Erythroblast (primary cell): ENCODE data around the gene CATSPERD.
"Not testable (repeated sequence)": the region's sequence is repeated elsewhere in the genome, so short reads cannot be mapped to it uniquely, and the experiment has no call there.

Experiments
- DNase-seq, 2 experiments: peaks; one replicate each; lab custom pipeline; 2025; lab: John Stamatoyannopoulos, UW
- GATA1 ChIP-seq: IDR thresholded peaks from 2 replicates; pipeline ENCODE4 v1.6.1; 2011; ENCODE audit warnings: low read depth, mild to moderate bottlenecking, control low read depth, low read length, moderate library complexity
- POLR2A ChIP-seq: IDR thresholded peaks from 2 replicates; pipeline ENCODE4 v1.6.1; 2011; ENCODE audit warnings: mild to moderate bottlenecking, low read length

CATSPERD gene

GRCh38 chr19:5718037-5718578 lies 2.3 kb upstream of the CATSPERD start:
- DNase-seq = peak in 1 of 2 experiments; percentile 78
- TF ChIP-seq GATA1 (no peak), POLR2A (no peak)

GRCh38 chr19:5718579-5719273 lies 1.7 kb upstream of the CATSPERD start:
- TF ChIP-seq GATA1 (no peak), POLR2A (peak; percentile 92)
- peak; percentile 91 to 94 for DNase-seq

DNA sequence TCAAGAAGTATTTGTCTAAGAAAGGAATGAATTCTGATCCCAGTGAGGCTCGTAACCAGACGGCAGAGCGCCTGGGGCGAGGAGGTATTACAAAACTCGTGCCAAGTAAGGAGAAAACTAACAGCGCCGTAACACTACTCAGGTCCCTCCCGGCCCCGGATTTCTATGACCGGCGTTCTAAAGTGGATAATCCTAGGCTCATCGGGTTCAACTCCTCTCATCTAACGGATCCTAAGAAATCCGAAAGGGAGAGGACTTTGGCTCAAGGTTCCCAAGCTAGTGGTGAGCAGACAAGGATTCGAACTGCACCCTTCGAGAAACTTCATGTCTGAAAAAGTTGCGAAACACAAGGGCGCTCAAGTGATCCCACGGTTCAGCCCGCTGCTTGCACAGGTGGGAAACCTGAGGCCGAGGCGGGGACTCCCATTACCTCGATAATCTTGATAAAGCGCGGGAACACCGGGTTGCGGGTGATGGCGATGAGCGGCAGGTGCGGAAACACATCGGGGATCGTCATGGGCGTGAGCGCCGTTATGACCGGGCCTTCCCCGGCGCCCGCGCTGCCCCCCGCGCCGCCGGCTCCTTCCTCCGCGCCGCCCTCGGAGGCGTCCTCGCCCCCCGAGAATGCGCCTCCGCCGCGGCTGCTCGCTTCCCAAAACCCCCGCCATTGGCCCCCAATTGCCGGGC lies 1.0 kb upstream of the CATSPERD start:
- DNase-seq = peak; percentile 68 to 85
- no peak for TF ChIP-seq POLR2A

DNA sequence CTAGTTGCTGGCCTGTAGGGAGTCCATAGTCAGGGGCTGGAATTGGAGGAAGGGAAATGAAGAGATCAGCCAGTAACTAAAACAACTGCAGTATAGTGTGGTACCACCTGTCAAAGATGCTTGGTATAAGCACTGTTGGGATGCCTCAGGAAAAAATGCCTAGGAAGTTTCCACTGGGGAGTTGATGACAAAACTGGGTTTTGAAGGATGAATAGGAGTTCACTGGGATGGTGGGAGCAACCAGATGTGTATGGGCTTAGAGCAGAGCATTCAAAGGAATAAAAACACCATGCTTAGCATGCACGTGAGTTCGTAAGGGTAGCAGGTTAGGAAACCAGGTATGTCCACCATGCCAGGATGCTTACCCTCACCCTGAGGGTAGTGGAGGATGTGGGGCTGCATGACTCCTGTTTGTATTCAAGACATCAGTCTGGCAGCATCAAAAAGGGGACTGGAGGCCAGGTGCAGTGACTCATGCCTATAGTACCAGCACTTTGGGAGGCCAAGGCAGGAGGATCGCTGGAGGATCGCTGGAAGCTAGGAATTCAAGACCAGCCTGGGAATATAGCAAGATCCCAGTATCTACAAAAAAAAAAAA lies 7.1 kb downstream of the CATSPERD start:
- no peak for DNase-seq
- no peak for TF ChIP-seq GATA1
- no peak for TF ChIP-seq POLR2A

DNA sequence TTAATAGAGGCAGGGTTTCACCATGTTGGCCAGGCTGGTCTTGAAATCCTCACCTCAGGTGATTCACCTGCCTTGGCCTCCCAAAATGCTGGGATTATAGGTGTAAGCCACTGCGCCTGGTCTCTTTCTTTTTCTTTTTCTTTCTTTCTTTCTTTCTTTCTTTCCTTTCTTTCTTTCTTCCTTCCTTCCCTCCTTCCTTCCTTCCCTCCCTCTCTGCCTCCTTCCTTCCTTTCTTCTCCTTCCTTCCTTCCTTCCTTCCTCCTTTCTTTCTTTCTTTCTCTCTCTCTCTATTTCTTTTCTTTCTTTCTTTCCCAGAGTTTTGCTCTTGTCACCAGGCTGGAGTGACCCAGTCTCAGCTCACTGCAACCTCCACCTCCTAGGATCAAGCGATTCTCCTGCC lies 12.7 kb downstream of the CATSPERD start:
- not testable (repeated sequence) for DNase-seq

- TF ChIP-seq POLR2A = no peak
Observed at GRCh38 chr19:5738423-5738822, 18.0 kb downstream of the CATSPERD start.

GRCh38 chr19:5742051-5742450 lies 21.6 kb downstream of the CATSPERD start:
- TF ChIP-seq GATA1 = no peak
- no peak for TF ChIP-seq POLR2A

More at GRCh38 chr19:5738423-5738822, 18.0 kb downstream of the CATSPERD start:
- no peak for DNase-seq

DNA sequence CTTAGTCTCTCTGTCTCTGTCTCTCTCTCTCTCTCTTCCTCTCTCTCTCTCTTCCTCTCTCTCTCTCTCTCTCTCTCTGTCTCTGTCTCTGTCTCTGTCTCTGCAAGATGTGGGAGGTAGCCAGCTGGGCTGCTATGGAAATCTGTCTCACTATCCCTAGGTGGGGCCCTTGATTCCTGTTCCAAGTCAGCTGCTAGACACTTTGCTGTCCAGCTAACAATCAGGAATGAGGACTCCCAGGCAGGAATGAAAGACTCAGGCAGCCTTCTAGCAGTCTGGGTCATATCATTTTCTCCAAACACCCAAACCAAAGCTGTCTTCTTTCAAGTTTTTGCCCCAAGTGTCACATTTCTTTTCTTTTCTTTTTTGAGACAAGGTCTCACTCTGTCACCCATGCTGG lies 23.2 kb downstream of the CATSPERD start:
- TF ChIP-seq GATA1 = no peak
- TF ChIP-seq POLR2A = no peak
- DNase-seq = no peak

More at GRCh38 chr19:5742051-5742450, 21.6 kb downstream of the CATSPERD start:
- DNase-seq = no peak

- DNase-seq = not testable (repeated sequence)
Observed at GRCh38 chr19:5744999-5745398, 24.6 kb downstream of the CATSPERD start.

- DNase-seq = not testable (repeated sequence)
Observed at GRCh38 chr19:5748920-5749319, 28.5 kb downstream of the CATSPERD start.

GRCh38 chr19:5749505-5749904 lies 29.1 kb downstream of the CATSPERD start:
- DNase-seq = no peak
- TF ChIP-seq POLR2A = no peak
- TF ChIP-seq GATA1 = no peak

- TF ChIP-seq POLR2A (no peak), GATA1 (no peak)
- no peak for DNase-seq
Observed at GRCh38 chr19:5751709-5752108, 31.3 kb downstream of the CATSPERD start.

DNA sequence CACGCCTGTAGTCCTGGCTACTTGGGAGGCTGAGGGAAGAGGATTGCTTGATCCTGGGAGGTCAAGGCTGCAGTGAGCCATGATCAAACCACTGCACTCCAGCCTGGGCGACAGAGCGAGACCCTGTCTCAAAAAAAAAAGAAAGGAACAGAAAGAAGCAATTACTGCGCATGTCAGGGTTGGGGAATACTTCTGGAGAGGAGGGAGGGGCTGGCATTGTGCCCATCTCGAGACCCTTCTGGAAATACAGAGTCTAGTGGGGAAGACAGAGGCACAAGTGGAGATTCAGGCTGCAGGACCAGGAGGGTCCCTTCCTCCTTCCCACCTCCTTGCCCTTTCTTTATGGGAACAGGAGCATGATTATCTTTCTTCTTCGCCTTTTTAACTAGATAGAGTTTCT lies 33.3 kb downstream of the CATSPERD start:
- TF ChIP-seq GATA1 = no peak
- DNase-seq = no peak

- no peak for DNase-seq
- TF ChIP-seq GATA1 (no peak), POLR2A (no peak)
Observed at GRCh38 chr19:5762608-5763217, 42.3 kb downstream of the CATSPERD start.

GRCh38 chr19:5765220-5765619 lies 44.8 kb downstream of the CATSPERD start:
- no peak for DNase-seq
- TF ChIP-seq POLR2A = no peak
- TF ChIP-seq GATA1 = no peak
